ENCODE data around the gene RHOC. TPM values are rescaled to one million over a fixed set of nuclear protein-coding genes. Genes with fewer than 3 reads are reported as not detected.

The RHOC gene
- total RNA-seq, 5 donors from 2014 or later (not counting 1 experiment from before 2014, with no cell fraction given), result 6.0 to 33.2 (median 12.1) TPM

DNA sequence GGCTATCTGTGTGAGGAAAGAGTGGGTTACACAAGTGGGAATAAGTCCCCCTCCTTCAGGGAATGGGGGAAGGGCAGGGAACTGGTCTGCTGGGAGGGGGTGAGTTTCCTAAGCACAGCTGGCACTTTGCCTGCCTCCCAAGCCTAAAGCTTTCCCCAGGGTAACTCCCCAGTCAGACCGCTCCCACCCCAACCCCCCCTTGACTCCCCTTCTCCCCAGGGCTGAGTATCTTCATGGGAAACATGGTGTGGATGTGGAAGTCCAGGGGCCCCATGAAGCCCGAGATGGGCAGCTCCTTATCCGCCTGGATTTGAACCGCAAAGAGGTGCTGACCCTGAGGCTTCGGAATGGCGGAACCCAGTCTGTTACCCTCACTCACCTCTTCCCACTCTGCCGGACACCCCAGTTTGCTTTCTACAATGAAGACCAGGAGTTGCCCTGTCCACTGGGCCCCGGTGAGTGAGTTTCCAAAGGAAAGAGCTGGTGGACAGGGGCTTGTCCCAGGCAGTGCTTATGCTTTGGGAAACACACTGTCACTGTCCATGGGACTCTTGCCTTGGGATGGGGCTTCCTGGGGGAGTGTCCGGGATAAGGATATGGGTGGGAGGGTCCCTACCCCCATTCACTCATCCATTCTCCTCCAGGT, 17.6 kb downstream of the RHOC start:
- peaks cover 0 to 50% of the 10 kb centered on the region in 2 donors for H3K36me3 ChIP-seq (ENCODE audit: control insufficient read depth in 2 of 2, extremely low read depth in 1 of 2, insufficient read depth in 1 of 2, low read length in 1 of 2)
- no peak overlapping the region for H3K27ac Mint-ChIP-seq

DNA sequence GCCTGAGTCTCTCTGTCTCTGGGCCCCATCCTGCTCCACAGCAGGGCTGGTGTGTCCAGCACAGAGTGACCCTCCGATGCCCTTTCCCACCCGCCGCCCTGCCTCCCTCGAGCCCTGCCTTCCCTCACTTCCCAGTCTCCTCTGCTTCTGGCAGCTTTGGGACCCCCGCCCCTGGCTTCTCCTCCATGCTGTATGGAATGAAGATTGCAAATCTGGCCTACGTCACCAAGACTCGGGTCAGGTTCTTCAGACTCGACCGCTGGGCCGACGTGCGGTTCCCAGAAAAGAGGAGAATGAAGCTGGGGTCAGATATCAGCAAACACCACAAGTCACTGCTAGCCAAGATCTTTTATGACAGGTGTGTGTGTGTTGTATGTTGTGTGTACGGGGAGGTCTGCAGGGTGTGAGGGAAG, 18.1 kb downstream of the RHOC start:
- H3K4me3 ChIP-seq (ENCODE audit: control insufficient read depth in 1 of 2, extremely low read depth in 1 of 2, low read length in 1 of 2), result no peak overlapping the region
- no peak overlapping the region for H3K4me3 Mint-ChIP-seq
- 97% methylated on average over 10 of the region's 13 CpGs for WGBS (ENCODE audit: insufficient coverage)
- CTCF ChIA-PET, result no interaction called here
- H3K9me3 ChIP-seq, result no peaks in the 10 kb centered on the region
- H3K27ac ChIP-seq (ENCODE audit: low read length), result no peak overlapping the region
- no peak for ATAC-seq (replicated peaks in 1 of 4)
- no peak for DNase-seq
- no peaks in the 10 kb centered on the region for H3K9me3 Mint-ChIP-seq
- no peaks in the 10 kb centered on the region for H3K27me3 ChIP-seq (replicated peaks in 1 of 2; ENCODE audit: control insufficient read depth in 2 of 2, extremely low read depth in 1 of 2, insufficient read depth in 2 of 2, low read length in 1 of 2)
- POLR2A ChIA-PET, result no interaction called here
- peaks cover 12 to 25% (median 18%) of the 10 kb centered on the region in 3 donors for H3K4me1 Mint-ChIP-seq
- peaks cover 0 to 46% of the 10 kb centered on the region in 2 donors for H3K36me3 ChIP-seq (ENCODE audit: control insufficient read depth in 2 of 2, extremely low read depth in 1 of 2, insufficient read depth in 1 of 2, low read length in 1 of 2)
- H3K4me1 ChIP-seq (ENCODE audit: control insufficient read depth in 1 of 2, extremely low read depth in 1 of 2, insufficient read depth in 2 of 2, low read length in 2 of 2), result no peaks in the 10 kb centered on the region
- no peak overlapping the region for H3K27ac Mint-ChIP-seq
- no peaks in the 10 kb centered on the region for H3K27me3 Mint-ChIP-seq
- peaks cover 36% of the 10 kb centered on the region for H3K36me3 Mint-ChIP-seq

More for the DNA sequence above, 17.6 kb downstream of the RHOC start:
- Mint-ChIP-seq H3K9me3 (no peaks in the 10 kb centered on the region), H3K4me3 (no peak overlapping the region), H3K4me1 (peaks cover 12 to 25% (median 18%) of the 10 kb centered on the region in 3 donors), H3K27me3 (no peaks in the 10 kb centered on the region), H3K36me3 (peaks cover 36% of the 10 kb centered on the region)
- no peaks in the 10 kb centered on the region for H3K27me3 ChIP-seq (replicated peaks in 1 of 2; ENCODE audit: control insufficient read depth in 2 of 2, extremely low read depth in 1 of 2, insufficient read depth in 2 of 2, low read length in 1 of 2)
- ChIA-PET POLR2A (no interaction called here), CTCF (no interaction called here)
- H3K4me3 ChIP-seq (ENCODE audit: control insufficient read depth in 1 of 2, extremely low read depth in 1 of 2, low read length in 1 of 2), result no peak overlapping the region
- 100% methylated on average over 1 of the region's 9 CpGs for WGBS (ENCODE audit: insufficient coverage)
- H3K4me1 ChIP-seq (ENCODE audit: control insufficient read depth in 1 of 2, extremely low read depth in 1 of 2, insufficient read depth in 2 of 2, low read length in 2 of 2), result no peaks in the 10 kb centered on the region
- ATAC-seq (replicated peaks in 1 of 4), result no peak
- H3K27ac ChIP-seq (ENCODE audit: low read length), result no peak overlapping the region
- no peak for DNase-seq
- H3K9me3 ChIP-seq, result no peaks in the 10 kb centered on the region

DNA sequence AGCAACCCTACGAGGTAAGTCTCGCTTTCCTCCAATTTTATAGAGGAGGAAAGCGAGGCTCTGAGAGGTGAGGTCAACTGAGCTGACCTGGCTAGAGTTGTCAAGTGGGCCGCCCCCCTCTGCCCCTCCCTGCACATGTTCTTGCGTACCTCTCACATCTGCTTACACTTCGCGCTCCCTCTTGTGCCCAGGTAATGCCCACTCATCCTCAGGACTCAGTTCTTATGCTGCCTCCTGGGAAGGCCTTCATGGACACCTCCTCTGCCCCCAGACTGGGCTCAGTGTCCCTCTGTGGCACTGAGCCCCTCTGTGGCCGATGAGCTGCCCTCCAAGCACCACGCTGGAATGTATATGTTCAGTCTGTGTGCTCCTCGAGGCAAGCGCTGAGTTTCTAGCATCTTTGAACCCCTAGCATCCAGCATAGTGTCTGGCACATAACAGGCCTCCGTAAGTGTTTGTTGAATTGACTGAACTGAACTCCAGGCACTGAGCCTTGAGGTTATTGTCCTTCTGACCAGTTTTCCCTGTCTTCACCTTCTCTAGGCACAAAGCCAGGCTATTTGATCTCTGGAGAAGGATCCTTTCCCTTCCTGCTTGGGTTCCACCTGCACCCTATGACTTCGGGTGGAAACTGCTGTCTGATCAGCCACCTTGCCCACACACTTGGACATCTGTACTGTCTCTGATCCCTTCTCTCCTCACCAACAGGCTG, 19.0 kb downstream of the RHOC start:
- Histone ChIP-seq H3K27me3 (replicated peaks in 1 of 2; ENCODE audit: control insufficient read depth in 2 of 2, extremely low read depth in 1 of 2, insufficient read depth in 2 of 2, low read length in 1 of 2) (no peaks in the 10 kb centered on the region), H3K36me3 (ENCODE audit: control insufficient read depth in 2 of 2, extremely low read depth in 1 of 2, insufficient read depth in 1 of 2, low read length in 1 of 2) (peaks cover 0 to 40% of the 10 kb centered on the region in 2 donors), H3K9me3 (no peaks in the 10 kb centered on the region), H3K27ac (ENCODE audit: low read length) (no peak overlapping the region), H3K4me1 (ENCODE audit: control insufficient read depth in 1 of 2, extremely low read depth in 1 of 2, insufficient read depth in 2 of 2, low read length in 2 of 2) (no peaks in the 10 kb centered on the region), H3K4me3 (ENCODE audit: control insufficient read depth in 1 of 2, extremely low read depth in 1 of 2, low read length in 1 of 2) (no peak overlapping the region)
- Mint-ChIP-seq H3K9me3 (no peaks in the 10 kb centered on the region), H3K36me3 (peaks cover 33% of the 10 kb centered on the region), H3K27me3 (no peaks in the 10 kb centered on the region), H3K27ac (no peak overlapping the region), H3K4me3 (no peak overlapping the region), H3K4me1 (peaks cover 12 to 25% (median 18%) of the 10 kb centered on the region in 3 donors)
- POLR2A ChIA-PET, result no interaction called here
- CTCF ChIA-PET, result interaction anchor here in 1 of 2 donors (0.5 kb wide), 1 partner anchor 293 kb away, joined by 3 read pairs; no protein-coding TSS in a partner anchor
- WGBS (ENCODE audit: insufficient coverage), result 91% methylated on average over 10 of the region's 13 CpGs
- ATAC-seq (replicated peaks in 1 of 4) (no peak), DNase-seq (no peak)

DNA sequence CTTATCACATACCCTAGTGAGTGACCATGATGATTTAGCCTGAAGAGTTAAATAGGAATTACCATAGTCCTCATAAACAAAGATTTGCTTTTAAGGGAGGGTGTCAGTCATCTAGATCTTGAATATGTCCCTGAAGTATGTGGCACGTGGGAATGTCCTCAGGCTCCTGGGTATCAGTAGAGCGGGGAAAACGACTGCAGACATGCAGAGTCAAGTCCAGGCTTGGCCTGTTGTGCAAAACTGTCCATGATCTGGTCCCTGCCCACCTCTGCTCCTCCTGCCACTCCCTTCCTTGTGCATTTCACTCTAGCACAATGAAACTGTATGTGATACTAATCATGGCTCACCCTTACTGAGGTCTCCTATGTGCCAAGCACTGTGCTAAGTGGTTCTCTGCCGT, 19.6 kb downstream of the RHOC start:
- DNase-seq, result no peak
- Histone ChIP-seq H3K36me3 (ENCODE audit: control insufficient read depth in 2 of 2, extremely low read depth in 1 of 2, insufficient read depth in 1 of 2, low read length in 1 of 2) (peaks cover 0 to 34% of the 10 kb centered on the region in 2 donors), H3K27me3 (replicated peaks in 1 of 2; ENCODE audit: control insufficient read depth in 2 of 2, extremely low read depth in 1 of 2, insufficient read depth in 2 of 2, low read length in 1 of 2) (no peaks in the 10 kb centered on the region), H3K4me1 (ENCODE audit: control insufficient read depth in 1 of 2, extremely low read depth in 1 of 2, insufficient read depth in 2 of 2, low read length in 2 of 2) (no peaks in the 10 kb centered on the region), H3K4me3 (ENCODE audit: control insufficient read depth in 1 of 2, extremely low read depth in 1 of 2, low read length in 1 of 2) (no peak overlapping the region), H3K9me3 (no peaks in the 10 kb centered on the region), H3K27ac (ENCODE audit: low read length) (no peak overlapping the region)
- Mint-ChIP-seq H3K36me3 (peaks cover 30% of the 10 kb centered on the region), H3K9me3 (no peaks in the 10 kb centered on the region), H3K4me1 (peaks cover 14 to 25% (median 20%) of the 10 kb centered on the region in 3 donors), H3K27ac (no peak overlapping the region), H3K4me3 (no peak overlapping the region), H3K27me3 (no peaks in the 10 kb centered on the region)
- ChIA-PET CTCF (no interaction called here), POLR2A (no interaction called here)
- 90% methylated on average over 4 of the region's 4 CpGs for WGBS (ENCODE audit: insufficient coverage)
- ATAC-seq (replicated peaks in 1 of 4), result no peak

DNA sequence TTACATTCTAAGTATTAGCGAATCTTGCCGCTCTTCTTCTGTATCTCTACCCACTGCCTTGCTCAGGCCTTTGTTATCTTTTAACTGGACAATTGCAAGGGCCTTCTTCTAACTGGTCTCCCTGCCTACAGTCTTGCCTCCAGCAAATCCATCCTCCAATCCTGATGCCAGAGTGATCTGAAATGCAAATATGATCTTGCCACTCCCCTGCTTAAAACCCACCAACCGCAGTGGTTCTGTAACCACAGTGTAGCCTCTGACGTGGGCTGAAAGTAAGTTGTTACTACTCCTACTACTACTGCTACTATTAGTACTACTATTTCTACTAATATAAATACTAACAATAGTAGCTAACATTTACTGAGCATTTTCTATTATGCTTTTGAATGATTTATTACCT, 20.1 kb downstream of the RHOC start:
- POLR2A ChIA-PET, result no interaction called here

DNA sequence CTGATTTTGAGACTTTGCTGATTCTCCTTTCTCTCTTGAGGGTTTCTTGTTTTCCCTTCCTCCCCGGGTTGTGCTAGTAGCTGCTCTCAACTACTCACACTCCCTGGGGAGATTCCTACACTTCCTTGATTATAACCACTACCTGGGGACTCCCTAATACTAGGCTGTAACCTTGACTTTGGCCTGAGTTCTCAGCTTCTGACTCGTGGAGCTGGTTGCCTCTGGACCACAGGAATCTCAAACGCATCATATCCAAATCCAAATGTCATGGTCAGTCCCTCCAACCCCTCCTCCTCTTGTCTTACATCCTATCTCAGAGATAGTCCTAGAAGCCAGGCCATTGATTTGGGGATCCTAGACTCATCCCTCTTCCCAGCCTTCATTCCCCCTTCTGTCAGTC, 20.5 kb downstream of the RHOC start:
- ATAC-seq (replicated peaks in 1 of 4), result no peak
- POLR2A ChIA-PET, result no interaction called here
- DNase-seq, result no peak
- H3K36me3 ChIP-seq (ENCODE audit: control insufficient read depth in 2 of 2, extremely low read depth in 1 of 2, insufficient read depth in 1 of 2, low read length in 1 of 2), result peaks cover 0 to 26% of the 10 kb centered on the region in 2 donors
- Mint-ChIP-seq H3K27me3 (no peaks in the 10 kb centered on the region), H3K36me3 (peaks cover 22% of the 10 kb centered on the region), H3K4me1 (peaks cover 14 to 25% (median 22%) of the 10 kb centered on the region in 3 donors), H3K4me3 (no peak overlapping the region), H3K9me3 (no peaks in the 10 kb centered on the region), H3K27ac (peak overlapping the region; percentile 13 to 59)
- no peaks in the 10 kb centered on the region for H3K27me3 ChIP-seq (replicated peaks in 1 of 2; ENCODE audit: control insufficient read depth in 2 of 2, extremely low read depth in 1 of 2, insufficient read depth in 2 of 2, low read length in 1 of 2)
- H3K4me1 ChIP-seq (ENCODE audit: control insufficient read depth in 1 of 2, extremely low read depth in 1 of 2, insufficient read depth in 2 of 2, low read length in 2 of 2), result no peaks in the 10 kb centered on the region
- CTCF ChIA-PET, result interaction anchor here in 1 of 2 donors (0.6 kb wide), 1 partner anchor 37 kb away, joined by 3 read pairs; no protein-coding TSS in a partner anchor
- no peak overlapping the region for H3K27ac ChIP-seq (ENCODE audit: low read length)
- WGBS (ENCODE audit: insufficient coverage), result 79% methylated on average over 3 of the region's 3 CpGs
- no peak overlapping the region for H3K4me3 ChIP-seq (ENCODE audit: control insufficient read depth in 1 of 2, extremely low read depth in 1 of 2, low read length in 1 of 2)
- H3K9me3 ChIP-seq, result no peaks in the 10 kb centered on the region

More for the DNA sequence above, 20.1 kb downstream of the RHOC start:
- no peak overlapping the region for H3K4me3 ChIP-seq (ENCODE audit: control insufficient read depth in 1 of 2, extremely low read depth in 1 of 2, low read length in 1 of 2)
- Mint-ChIP-seq H3K27me3 (no peaks in the 10 kb centered on the region), H3K36me3 (peaks cover 26% of the 10 kb centered on the region), H3K4me3 (no peak overlapping the region), H3K4me1 (peaks cover 14 to 25% (median 22%) of the 10 kb centered on the region in 3 donors), H3K27ac (peak overlapping the region; percentile 13 to 59), H3K9me3 (no peaks in the 10 kb centered on the region)
- CTCF ChIA-PET, result interaction anchor here in 1 of 2 donors (0.6 kb wide), 1 partner anchor 37 kb away, joined by 3 read pairs; no protein-coding TSS in a partner anchor
- DNase-seq, result no peak
- H3K4me1 ChIP-seq (ENCODE audit: control insufficient read depth in 1 of 2, extremely low read depth in 1 of 2, insufficient read depth in 2 of 2, low read length in 2 of 2), result no peaks in the 10 kb centered on the region
- 100% methylated on average over 2 of the region's 4 CpGs for WGBS (ENCODE audit: insufficient coverage)
- no peaks in the 10 kb centered on the region for H3K9me3 ChIP-seq
- no peak overlapping the region for H3K27ac ChIP-seq (ENCODE audit: low read length)
- no peak for ATAC-seq (replicated peaks in 1 of 4)
- peaks cover 0 to 30% of the 10 kb centered on the region in 2 donors for H3K36me3 ChIP-seq (ENCODE audit: control insufficient read depth in 2 of 2, extremely low read depth in 1 of 2, insufficient read depth in 1 of 2, low read length in 1 of 2)
- H3K27me3 ChIP-seq (replicated peaks in 1 of 2; ENCODE audit: control insufficient read depth in 2 of 2, extremely low read depth in 1 of 2, insufficient read depth in 2 of 2, low read length in 1 of 2), result no peaks in the 10 kb centered on the region

All from T-cell (primary cell).